ENCODE data around the gene FAM110A. TPM values are rescaled to one million over a fixed set of nuclear protein-coding genes. Genes with fewer than 3 reads are reported as not detected.

FAM110A gene
- total RNA-seq, 3 donors from 2014 or later = 5.1 to 10.4 (median 8.4) TPM

DNA sequence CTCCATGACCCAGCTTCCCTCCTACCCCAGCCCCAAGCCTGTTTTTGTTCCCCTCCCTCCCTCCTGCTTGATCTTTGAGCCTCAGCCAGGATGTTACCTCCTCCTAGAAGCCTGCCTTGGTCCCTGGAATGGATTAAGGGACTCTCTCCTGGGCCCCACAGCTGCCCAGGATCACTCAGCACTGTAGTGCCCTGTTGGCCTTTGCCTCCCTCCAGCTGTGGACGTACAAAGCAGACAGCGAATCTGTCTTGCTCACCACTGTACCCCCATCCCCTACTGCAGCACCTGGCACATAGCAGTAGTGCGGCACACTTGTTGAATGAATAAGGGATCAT is 11.8 kb upstream of the FAM110A start:
- intact Hi-C loops (cut with DNase I, micrococcal nuclease) = no loop called here
- Histone ChIP-seq H3K4me1 (ENCODE audit: low read depth) (peaks cover 8% of the 10 kb centered on the region), H3K36me3 (ENCODE audit: low read depth) (no peaks in the 10 kb centered on the region), H3K9me3 (no peaks in the 10 kb centered on the region), H3K4me3 (no peak overlapping the region)
- DNase-seq (no peak), ATAC-seq (no peak)
- TF ChIP-seq, protein P1, sequence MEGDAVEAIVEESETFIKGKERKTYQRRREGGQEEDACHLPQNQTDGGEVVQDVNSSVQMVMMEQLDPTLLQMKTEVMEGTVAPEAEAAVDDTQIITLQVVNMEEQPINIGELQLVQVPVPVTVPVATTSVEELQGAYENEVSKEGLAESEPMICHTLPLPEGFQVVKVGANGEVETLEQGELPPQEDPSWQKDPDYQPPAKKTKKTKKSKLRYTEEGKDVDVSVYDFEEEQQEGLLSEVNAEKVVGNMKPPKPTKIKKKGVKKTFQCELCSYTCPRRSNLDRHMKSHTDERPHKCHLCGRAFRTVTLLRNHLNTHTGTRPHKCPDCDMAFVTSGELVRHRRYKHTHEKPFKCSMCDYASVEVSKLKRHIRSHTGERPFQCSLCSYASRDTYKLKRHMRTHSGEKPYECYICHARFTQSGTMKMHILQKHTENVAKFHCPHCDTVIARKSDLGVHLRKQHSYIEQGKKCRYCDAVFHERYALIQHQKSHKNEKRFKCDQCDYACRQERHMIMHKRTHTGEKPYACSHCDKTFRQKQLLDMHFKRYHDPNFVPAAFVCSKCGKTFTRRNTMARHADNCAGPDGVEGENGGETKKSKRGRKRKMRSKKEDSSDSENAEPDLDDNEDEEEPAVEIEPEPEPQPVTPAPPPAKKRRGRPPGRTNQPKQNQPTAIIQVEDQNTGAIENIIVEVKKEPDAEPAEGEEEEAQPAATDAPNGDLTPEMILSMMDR (IDR thresholded peaks at IDR 0.05) = no peak

DNA sequence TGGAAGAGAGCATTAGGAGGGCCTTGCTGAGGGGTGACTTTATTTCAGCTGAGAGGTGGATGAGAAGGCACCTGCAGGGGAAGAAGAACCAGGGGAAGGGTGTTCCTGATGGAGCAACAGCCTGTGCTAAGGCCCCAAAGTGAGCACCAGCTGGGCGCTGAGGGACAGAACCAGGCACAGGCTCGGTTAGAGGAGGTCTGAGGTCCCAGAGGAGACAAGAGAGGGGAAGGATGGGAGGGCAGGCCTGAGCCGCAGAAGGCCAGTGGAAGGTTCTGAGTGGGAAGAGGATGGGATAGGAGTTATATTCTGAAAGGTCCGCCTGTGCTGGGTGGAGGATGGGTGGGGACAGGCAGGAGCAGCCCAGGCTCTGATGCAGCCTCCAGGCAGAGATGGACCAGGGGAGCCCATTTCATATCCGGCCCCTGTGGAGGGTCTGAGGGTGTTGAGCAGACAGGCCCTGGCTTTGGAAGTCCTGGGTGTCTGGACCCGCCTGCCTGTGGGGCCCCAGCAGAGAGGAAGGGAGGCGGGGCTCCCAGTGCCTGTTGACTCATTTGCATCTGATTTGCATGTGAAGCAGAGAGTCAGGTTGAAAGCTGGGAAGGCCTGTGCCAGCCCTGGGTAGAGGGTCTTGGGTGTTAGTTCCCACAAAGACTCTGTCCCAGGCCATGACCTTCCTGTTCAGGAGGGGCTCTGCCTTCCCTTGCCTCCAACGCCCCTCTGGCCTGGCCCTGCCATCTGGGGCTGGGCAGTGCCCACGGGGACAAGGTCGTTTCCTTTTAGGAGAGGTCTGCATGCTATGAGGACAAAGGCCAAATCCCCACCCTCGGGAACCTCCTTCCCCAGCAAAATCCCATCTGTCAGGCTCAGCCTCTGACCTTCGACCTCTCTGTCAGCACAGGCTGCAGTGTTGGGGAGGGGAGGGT is 10.6 kb upstream of the FAM110A start:
- TF ChIP-seq, protein P1 (IDR thresholded peaks at IDR 0.05) = no peak
- peak; percentile 49 for ATAC-seq
- Histone ChIP-seq H3K4me3 (no peak overlapping the region), H3K36me3 (ENCODE audit: low read depth) (no peaks in the 10 kb centered on the region), H3K4me1 (ENCODE audit: low read depth) (peaks cover 8% of the 10 kb centered on the region), H3K9me3 (no peaks in the 10 kb centered on the region)
- no peak for DNase-seq
- intact Hi-C loops (cut with DNase I, micrococcal nuclease) = no loop called here

DNA sequence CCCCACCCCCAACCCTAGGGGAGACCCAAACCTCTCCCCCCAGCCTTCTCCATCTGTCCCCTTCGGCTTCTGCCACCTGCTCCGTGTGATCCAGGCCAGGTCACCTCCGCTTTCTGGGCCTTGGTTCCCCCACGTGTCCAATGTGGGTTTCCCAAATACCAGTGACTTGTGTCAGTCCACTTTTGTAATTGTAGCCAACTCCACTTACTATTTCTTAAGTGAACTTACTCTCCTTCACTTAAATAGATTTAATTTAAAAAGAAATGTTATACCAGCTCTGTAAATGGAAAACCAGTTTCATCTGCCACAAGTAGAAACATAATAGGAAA is 10.0 kb upstream of the FAM110A start:
- intact Hi-C loops (cut with DNase I, micrococcal nuclease) = no loop called here
- no peaks in the 10 kb centered on the region for H3K9me3 ChIP-seq
- peaks cover 8% of the 10 kb centered on the region for H3K4me1 ChIP-seq (ENCODE audit: low read depth)
- no peak for DNase-seq
- no peaks in the 10 kb centered on the region for H3K36me3 ChIP-seq (ENCODE audit: low read depth)
- no peak for ATAC-seq
- TF ChIP-seq, protein P1 (IDR thresholded peaks at IDR 0.05) = no peak
- no peak overlapping the region for H3K4me3 ChIP-seq

DNA sequence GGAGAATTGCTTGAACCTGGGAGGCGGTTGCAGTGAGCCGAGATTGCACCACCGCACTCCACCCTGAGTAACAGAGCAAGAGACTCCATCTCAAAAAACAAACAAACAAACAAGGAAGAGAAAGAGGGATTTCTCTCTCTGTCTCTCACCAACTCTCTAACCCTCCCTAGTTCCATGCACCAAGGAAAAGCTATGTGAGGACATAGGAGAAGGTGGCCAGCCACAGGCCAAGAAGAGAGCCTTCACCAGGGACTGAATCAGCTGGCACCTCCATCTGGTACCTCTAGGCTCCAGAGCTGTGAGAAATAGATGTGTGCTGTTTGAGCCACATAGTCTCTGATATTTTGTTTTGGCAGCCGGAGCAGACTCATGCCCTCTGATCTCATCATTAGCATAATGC is 9.0 kb upstream of the FAM110A start:
- H3K4me3 ChIP-seq = no peak overlapping the region
- no peaks in the 10 kb centered on the region for H3K9me3 ChIP-seq
- intact Hi-C loops (cut with DNase I, micrococcal nuclease) = no loop called here
- TF ChIP-seq, protein P1 (IDR thresholded peaks at IDR 0.05) = no peak
- ATAC-seq = no peak
- peaks cover 8% of the 10 kb centered on the region for H3K4me1 ChIP-seq (ENCODE audit: low read depth)
- H3K36me3 ChIP-seq (ENCODE audit: low read depth) = no peaks in the 10 kb centered on the region
- no peak for DNase-seq

DNA sequence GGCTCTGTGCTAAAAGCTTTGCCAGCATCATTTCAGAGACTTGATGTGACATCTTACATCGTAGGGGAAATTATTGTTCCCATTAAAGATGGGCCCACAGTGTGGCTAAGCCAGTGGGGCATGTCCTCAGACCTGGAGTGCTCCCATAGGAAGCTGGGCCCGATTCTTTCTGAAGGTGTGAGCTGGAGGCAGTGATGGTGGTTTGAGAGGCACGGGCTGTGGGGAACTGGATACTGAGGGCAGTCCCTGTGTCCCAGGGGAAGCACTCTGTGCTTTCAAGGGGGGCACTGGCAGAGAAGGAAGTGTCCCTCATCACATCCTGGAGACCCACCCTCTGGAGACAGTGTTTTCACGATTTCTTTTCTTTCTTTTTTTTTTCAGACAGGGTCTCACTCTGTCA is 8.6 kb upstream of the FAM110A start:
- peaks cover 8% of the 10 kb centered on the region for H3K4me1 ChIP-seq (ENCODE audit: low read depth)
- no peak for DNase-seq
- TF ChIP-seq, protein P1 (IDR thresholded peaks at IDR 0.05) = no peak

More for the DNA sequence above, 8.6 kb upstream of the FAM110A start:
- Histone ChIP-seq H3K9me3 (no peaks in the 10 kb centered on the region), H3K36me3 (ENCODE audit: low read depth) (no peaks in the 10 kb centered on the region), H3K4me3 (no peak overlapping the region)
- no peak for ATAC-seq
- intact Hi-C loops (cut with DNase I, micrococcal nuclease) = no loop called here
